Measurements from ENCODE around the gene MAPKAPK2. TPM values are rescaled to one million over a fixed set of nuclear protein-coding genes. Genes with fewer than 3 reads are reported as not detected.

Gene MAPKAPK2
- total RNA-seq, 6 experiments from 2014 or later, result 80.0 to 89.1 (median 86.0) TPM

DNA sequence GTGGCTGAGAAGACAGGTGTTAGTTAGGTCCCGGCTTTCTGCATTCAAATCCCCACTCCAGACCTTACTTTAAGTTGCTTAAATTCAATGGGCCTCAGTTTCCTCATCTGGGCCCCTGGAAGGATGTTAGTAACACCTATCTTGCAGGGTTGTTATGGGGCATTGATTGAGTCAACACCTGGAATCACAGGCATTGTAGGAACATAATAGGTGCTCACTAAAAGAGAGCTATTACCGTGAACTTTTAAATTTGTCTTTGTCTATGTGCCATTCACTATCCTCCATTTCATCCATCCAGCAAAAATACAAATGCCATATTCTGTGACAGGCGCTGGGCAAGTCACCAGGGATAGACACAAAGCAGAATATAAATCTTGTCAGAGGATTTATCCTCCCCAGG is 10.5 kb upstream of the MAPKAPK2 start:
- no peaks in the 10 kb centered on the region for H3K9me3 Mint-ChIP-seq
- H3K36me3 Mint-ChIP-seq (ENCODE audit: low read depth), result no peaks in the 10 kb centered on the region
- DNase-seq, result no peak
- peaks cover 1% of the 10 kb centered on the region for H3K27me3 Mint-ChIP-seq (ENCODE audit: insufficient read depth)
- no peak overlapping the region for H3K4me3 Mint-ChIP-seq
- peak overlapping the region; percentile 96; the same call in 1 of the 2 replicates for H3K27ac Mint-ChIP-seq
- H3K4me1 Mint-ChIP-seq (ENCODE audit: low read depth), result no peaks in the 10 kb centered on the region; the same call in 1 of the 2 replicates
- TF ChIP-seq, protein P1, sequence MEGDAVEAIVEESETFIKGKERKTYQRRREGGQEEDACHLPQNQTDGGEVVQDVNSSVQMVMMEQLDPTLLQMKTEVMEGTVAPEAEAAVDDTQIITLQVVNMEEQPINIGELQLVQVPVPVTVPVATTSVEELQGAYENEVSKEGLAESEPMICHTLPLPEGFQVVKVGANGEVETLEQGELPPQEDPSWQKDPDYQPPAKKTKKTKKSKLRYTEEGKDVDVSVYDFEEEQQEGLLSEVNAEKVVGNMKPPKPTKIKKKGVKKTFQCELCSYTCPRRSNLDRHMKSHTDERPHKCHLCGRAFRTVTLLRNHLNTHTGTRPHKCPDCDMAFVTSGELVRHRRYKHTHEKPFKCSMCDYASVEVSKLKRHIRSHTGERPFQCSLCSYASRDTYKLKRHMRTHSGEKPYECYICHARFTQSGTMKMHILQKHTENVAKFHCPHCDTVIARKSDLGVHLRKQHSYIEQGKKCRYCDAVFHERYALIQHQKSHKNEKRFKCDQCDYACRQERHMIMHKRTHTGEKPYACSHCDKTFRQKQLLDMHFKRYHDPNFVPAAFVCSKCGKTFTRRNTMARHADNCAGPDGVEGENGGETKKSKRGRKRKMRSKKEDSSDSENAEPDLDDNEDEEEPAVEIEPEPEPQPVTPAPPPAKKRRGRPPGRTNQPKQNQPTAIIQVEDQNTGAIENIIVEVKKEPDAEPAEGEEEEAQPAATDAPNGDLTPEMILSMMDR (IDR thresholded peaks at IDR 0.05), result no peak

DNA sequence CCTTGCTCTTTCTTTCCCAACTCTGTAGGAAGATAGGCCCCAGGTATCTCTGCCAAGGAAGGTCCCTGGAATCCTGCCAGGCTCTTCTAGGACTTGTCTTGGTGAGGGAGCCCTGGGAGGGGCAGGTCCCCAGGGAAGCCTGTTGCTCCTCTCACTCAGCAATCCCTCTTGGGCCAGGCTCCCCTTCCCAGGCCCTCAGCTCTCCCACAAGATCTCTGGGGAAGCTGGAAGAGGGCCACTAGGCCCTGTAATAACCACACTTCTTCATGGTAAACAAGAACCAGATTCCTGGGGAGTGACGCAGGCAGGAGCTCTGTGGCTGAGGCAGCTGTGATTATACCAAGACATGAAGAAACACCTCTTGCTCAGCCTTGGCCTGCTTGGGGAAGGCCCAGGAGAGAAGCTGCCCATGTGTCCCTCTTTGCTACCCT is 9.9 kb upstream of the MAPKAPK2 start:
- Mint-ChIP-seq H3K9me3 (no peaks in the 10 kb centered on the region), H3K4me3 (peak overlapping the region; percentile 60), H3K27me3 (ENCODE audit: insufficient read depth) (peaks cover 1% of the 10 kb centered on the region), H3K36me3 (ENCODE audit: low read depth) (no peaks in the 10 kb centered on the region), H3K4me1 (ENCODE audit: low read depth) (no peaks in the 10 kb centered on the region; the same call in 1 of the 2 replicates), H3K27ac (peak overlapping the region; percentile 96; the same call in 1 of the 2 replicates)
- DNase-seq, result peak; percentile 96
- TF ChIP-seq, protein P1 (IDR thresholded peaks at IDR 0.05), result no peak

DNA sequence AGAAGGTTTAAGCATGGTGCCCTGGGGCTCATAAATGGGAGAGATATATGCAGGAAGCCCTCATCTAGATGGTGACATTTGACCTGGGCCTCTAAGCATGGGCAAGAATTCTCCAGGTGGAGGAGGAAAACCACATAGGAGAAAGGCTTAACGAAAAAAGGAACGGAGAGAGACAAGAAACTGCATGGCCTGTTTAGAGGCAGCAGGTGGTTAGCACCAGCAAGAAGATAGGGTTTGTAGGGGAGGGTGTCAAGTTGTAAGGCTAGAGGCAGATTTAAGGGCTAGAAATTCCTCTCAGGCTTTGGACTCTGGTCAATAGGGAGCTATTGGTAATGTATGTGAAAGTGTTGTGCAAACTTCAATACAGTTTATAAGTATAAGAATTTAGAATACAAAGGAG is 8.2 kb upstream of the MAPKAPK2 start:
- no peak overlapping the region for H3K4me3 Mint-ChIP-seq
- H3K9me3 Mint-ChIP-seq, result no peaks in the 10 kb centered on the region
- TF ChIP-seq, protein P1 (IDR thresholded peaks at IDR 0.05), result no peak
- H3K27me3 Mint-ChIP-seq (ENCODE audit: insufficient read depth), result peaks cover 1% of the 10 kb centered on the region
- no peaks in the 10 kb centered on the region for H3K36me3 Mint-ChIP-seq (ENCODE audit: low read depth)
- no peak overlapping the region for H3K27ac Mint-ChIP-seq
- no peak for DNase-seq
- no peaks in the 10 kb centered on the region; the same call in 1 of the 2 replicates for H3K4me1 Mint-ChIP-seq (ENCODE audit: low read depth)

DNA sequence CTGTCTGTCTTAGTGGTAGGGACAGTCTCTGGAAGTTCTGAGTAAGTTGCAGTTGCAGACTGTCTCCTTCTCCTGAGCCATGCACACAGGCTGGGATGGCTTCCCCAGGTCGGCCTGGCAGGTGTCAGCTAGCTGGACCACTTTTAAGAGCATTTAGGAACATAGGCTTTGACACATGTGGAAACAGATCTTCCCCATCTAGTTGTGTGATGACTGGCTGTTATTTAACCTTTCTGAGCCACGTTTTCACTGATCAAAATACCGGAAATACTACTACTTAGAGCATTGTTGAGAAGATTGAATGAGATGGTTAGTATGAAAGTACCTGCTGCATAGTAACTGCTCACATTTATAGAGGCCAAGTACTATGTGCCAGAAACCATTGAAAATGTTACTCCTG is 6.2 kb upstream of the MAPKAPK2 start:
- Mint-ChIP-seq H3K4me1 (ENCODE audit: low read depth) (no peaks in the 10 kb centered on the region; the same call in 1 of the 2 replicates), H3K4me3 (no peak overlapping the region), H3K27me3 (ENCODE audit: insufficient read depth) (peaks cover 6% of the 10 kb centered on the region), H3K9me3 (no peaks in the 10 kb centered on the region), H3K27ac (no peak overlapping the region), H3K36me3 (ENCODE audit: low read depth) (no peaks in the 10 kb centered on the region)
- TF ChIP-seq, protein P1 (IDR thresholded peaks at IDR 0.05), result no peak
- DNase-seq, result no peak

DNA sequence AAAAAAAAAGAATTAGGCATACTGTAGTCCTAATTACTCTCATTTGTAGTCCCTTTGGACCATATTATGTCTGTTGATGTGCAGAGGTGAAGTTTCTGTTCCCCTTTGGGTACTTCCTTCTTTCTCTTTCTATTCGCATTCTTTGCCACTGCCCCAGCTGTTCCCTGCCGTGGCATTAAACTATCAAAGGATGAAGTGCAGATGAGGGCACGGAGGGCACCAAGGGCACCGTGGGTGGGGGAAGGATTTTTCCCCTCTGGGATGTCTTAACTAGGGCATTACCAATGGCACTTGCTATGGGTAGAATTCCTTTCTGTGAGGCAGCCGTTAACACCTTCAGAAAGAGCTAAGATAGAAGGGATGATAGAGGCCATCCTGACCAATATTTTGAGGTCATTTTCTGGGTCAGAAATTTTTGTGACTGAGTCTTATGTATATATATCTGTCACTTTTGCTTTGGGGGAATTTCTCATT is 4.9 kb upstream of the MAPKAPK2 start:
- Mint-ChIP-seq H3K4me3 (no peak overlapping the region), H3K27ac (no peak overlapping the region), H3K27me3 (ENCODE audit: insufficient read depth) (peaks cover 9% of the 10 kb centered on the region)

More for the DNA sequence above, 4.9 kb upstream of the MAPKAPK2 start:
- Mint-ChIP-seq H3K4me1 (ENCODE audit: low read depth) (peaks cover 7% of the 10 kb centered on the region), H3K9me3 (no peaks in the 10 kb centered on the region), H3K36me3 (ENCODE audit: low read depth) (no peaks in the 10 kb centered on the region)
- no peak for DNase-seq
- TF ChIP-seq, protein P1 (IDR thresholded peaks at IDR 0.05), result no peak

Data from HFFc6 (cell line).